ENCODE measurements around the gene FBXW11. TPM values are rescaled to one million over a fixed set of nuclear protein-coding genes. Genes with fewer than 3 reads are reported as not detected.

Gene FBXW11
- total RNA-seq, 1 donor: 64.8 TPM

- TF ChIP-seq CTCF (IDR thresholded peaks at IDR 0.05; ENCODE audit: insufficient read depth, low read length): no peak
- no peak overlapping the region for H3K4me3 ChIP-seq (ENCODE audit: low read depth, low read length)
- DNase-seq (ENCODE audit: low read depth): no peak
These were observed 43.6 kb upstream of the FBXW11 start for GRCh38 chr5:172050080-172050479.

- no peak overlapping the region for H3K4me3 ChIP-seq (ENCODE audit: low read depth, low read length)
- no peak for DNase-seq (ENCODE audit: low read depth)
- TF ChIP-seq CTCF (IDR thresholded peaks at IDR 0.05; ENCODE audit: insufficient read depth, low read length): no peak
These were observed 42.9 kb upstream of the FBXW11 start for GRCh38 chr5:172049226-172049796.

- TF ChIP-seq CTCF (IDR thresholded peaks at IDR 0.05; ENCODE audit: insufficient read depth, low read length): no peak
- DNase-seq (ENCODE audit: low read depth): peak; percentile 31
- H3K4me3 ChIP-seq (ENCODE audit: low read depth, low read length): no peak overlapping the region
These were observed 42.2 kb upstream of the FBXW11 start for GRCh38 chr5:172048539-172049101.

GRCh38 chr5:172048170-172048422 is 41.7 kb upstream of the FBXW11 start:
- no peak for DNase-seq (ENCODE audit: low read depth)
- TF ChIP-seq CTCF (IDR thresholded peaks at IDR 0.05; ENCODE audit: insufficient read depth, low read length): no peak
- no peak overlapping the region for H3K4me3 ChIP-seq (ENCODE audit: low read depth, low read length)

- no peak for TF ChIP-seq CTCF (IDR thresholded peaks at IDR 0.05; ENCODE audit: insufficient read depth, low read length)
- DNase-seq (ENCODE audit: low read depth): no peak
These were observed 40.2 kb upstream of the FBXW11 start for GRCh38 chr5:172046593-172046992.

GRCh38 chr5:172045315-172045632 is 38.8 kb upstream of the FBXW11 start:
- no peak for TF ChIP-seq CTCF (IDR thresholded peaks at IDR 0.05; ENCODE audit: insufficient read depth, low read length)
- H3K4me3 ChIP-seq (ENCODE audit: low read depth, low read length): no peak overlapping the region
- no peak for DNase-seq (ENCODE audit: low read depth)

More at GRCh38 chr5:172046593-172046992, 40.2 kb upstream of the FBXW11 start:
- no peak overlapping the region for H3K4me3 ChIP-seq (ENCODE audit: low read depth, low read length)
